HUDEP-2 (cell line): ENCODE data around the gene SPACA7.
"Not testable (repeated sequence)": the region's sequence is repeated elsewhere in the genome, so short reads cannot be mapped to it uniquely, and the experiment has no call there.

Experiments
- DNase-seq, 76 experiments: peaks; one replicate each; lab custom pipeline; 2025; ENCODE audit not compliant: unreplicated experiment in 76 of 76; lab: John Stamatoyannopoulos, UW

The SPACA7 gene

GRCh38 chr13:112416647-112417046, 40.5 kb downstream of the SPACA7 start:
- no peak for DNase-seq

GRCh38 chr13:112417079-112417478, 40.9 kb downstream of the SPACA7 start:
- DNase-seq: no peak

GRCh38 chr13:112424098-112424497, 47.9 kb downstream of the SPACA7 start:
- no peak for DNase-seq

- DNase-seq: no peak
These were observed 52.5 kb downstream of the SPACA7 start for GRCh38 chr13:112428704-112429103.

GRCh38 chr13:112431734-112432133, 55.6 kb downstream of the SPACA7 start:
- no peak for DNase-seq

- DNase-seq: not testable (repeated sequence)
These were observed 56.6 kb downstream of the SPACA7 start for GRCh38 chr13:112432734-112433133.

- not testable (repeated sequence) for DNase-seq
These were observed 57.4 kb downstream of the SPACA7 start for GRCh38 chr13:112433517-112433916.

GRCh38 chr13:112434032-112434431, 57.9 kb downstream of the SPACA7 start:
- no peak for DNase-seq

GRCh38 chr13:112434937-112435523, 58.9 kb downstream of the SPACA7 start:
- DNase-seq: no peak

- DNase-seq: no peak
These were observed 59.8 kb downstream of the SPACA7 start for GRCh38 chr13:112435973-112436372.

- DNase-seq: no peak
These were observed 61.9 kb downstream of the SPACA7 start for GRCh38 chr13:112438094-112438493.

GRCh38 chr13:112438515-112438914, 62.4 kb downstream of the SPACA7 start:
- DNase-seq: no peak

- no peak for DNase-seq
These were observed 65.1 kb downstream of the SPACA7 start for GRCh38 chr13:112441226-112441625.

GRCh38 chr13:112441779-112442310, 65.7 kb downstream of the SPACA7 start:
- no peak for DNase-seq

- DNase-seq: no peak
These were observed 66.4 kb downstream of the SPACA7 start for GRCh38 chr13:112442483-112443090.

GRCh38 chr13:112443191-112443994, 67.2 kb downstream of the SPACA7 start:
- DNase-seq: peak in 4 of 76 experiments; percentile 6 to 14 (median 6)

- peak in 48 of 76 experiments; percentile 3 to 77 (median 34) for DNase-seq
These were observed 67.8 kb downstream of the SPACA7 start for GRCh38 chr13:112443995-112444311.

- no peak for DNase-seq
These were observed 68.6 kb downstream of the SPACA7 start for GRCh38 chr13:112444416-112445399.

- DNase-seq: no peak
These were observed 69.5 kb downstream of the SPACA7 start for GRCh38 chr13:112445411-112446271.
